Uterus (tissue), 4 donors: ENCODE measurements around the gene ZNF521. TPM values are rescaled to one million over a fixed set of nuclear protein-coding genes. Genes with fewer than 3 reads are reported as not detected.

Experiments used
- DNase-seq, 2 donors: peaks; one replicate each; pipeline ENCODE4 v3.0.0-alpha.2; 2019 to 2020
- H3K27ac ChIP-seq, 2 donors: fragments of 200-600 bp; sonication (generic); 1 replicate in 1 of 2; 2 replicates in 1 of 2; pipeline ENCODE4 v1.5.1; 2016 to 2018
- H3K27me3 ChIP-seq, 2 donors: fragments of 200-600 bp; sonication (generic); one replicate each; pipeline ENCODE4 v1.5.1; 2018 to 2019; ENCODE audit warnings: control low read depth in 1 of 2
- H3K36me3 ChIP-seq, 2 donors: fragments of 200-600 bp; sonication (generic); one replicate each; pipeline ENCODE4 v1.5.1; 2019; ENCODE audit warnings: control low read depth in 1 of 2
- H3K4me1 ChIP-seq, 2 donors: fragments of 200-600 bp; sonication (generic); one replicate each; pipeline ENCODE4 v1.5.1; 2018 to 2019; ENCODE audit warnings: control low read depth in 1 of 2
- H3K4me3 ChIP-seq, 2 donors: fragments of 200-600 bp; sonication (generic); 1 replicate in 1 of 2; 2 replicates in 1 of 2; pipeline ENCODE4 v1.5.1; 2018 to 2019; ENCODE audit warnings: mild to moderate bottlenecking in 1 of 2
- H3K9me3 ChIP-seq, 2 donors: fragments of 200-600 bp; sonication (generic); one replicate each; pipeline ENCODE4 v1.5.1; 2019; ENCODE audit warnings: control low read depth in 1 of 2
- POLR2A ChIP-seq, 2 donors: fragments of 450-650 bp; IDR thresholded peaks; one replicate each; pipeline ENCODE4 v1.6.1; 2016; ENCODE audit warnings: antibody characterized with exemption in 2 of 2, mild to moderate bottlenecking in 1 of 2, moderate library complexity in 1 of 2
- intact Hi-C: fragments of 100-400 bp; cut with DNase I; formaldehyde crosslinking; loops from one replicate; pipeline ENCODE4 v1.15.1; 2023; ENCODE audit warnings: low total_unique reads
- total RNA-seq, 4 donors: library from RNA; depleted of rRNA in 3 of 4; stranded (reverse); fragments of >200 nt in 3 of 4; gene quantifications; one replicate each; pipeline versions ENCODE4 v1.1.0 to v1.2.4, GENCODE V29; 2014 to 2023
- TF ChIP-seq, protein P1 (sequence below), 4 experiments: fragments of 200-600 bp in 2 of 4; fragments of 450-650 bp in 2 of 4; sonication (generic) in 2 of 4; IDR thresholded peaks; one replicate each; pipeline ENCODE4 v1.5.1; 2016 to 2019; ENCODE audit warnings: antibody characterized with exemption in 4 of 4, mild to moderate bottlenecking in 2 of 4, moderate library complexity in 1 of 4
- donor health status: DM: yes; HTN: yes; CAD: no.

ZNF521 gene
- total RNA-seq, 4 donors from 2014 or later = 47.4 to 116 (median 72.8) TPM

DNA sequence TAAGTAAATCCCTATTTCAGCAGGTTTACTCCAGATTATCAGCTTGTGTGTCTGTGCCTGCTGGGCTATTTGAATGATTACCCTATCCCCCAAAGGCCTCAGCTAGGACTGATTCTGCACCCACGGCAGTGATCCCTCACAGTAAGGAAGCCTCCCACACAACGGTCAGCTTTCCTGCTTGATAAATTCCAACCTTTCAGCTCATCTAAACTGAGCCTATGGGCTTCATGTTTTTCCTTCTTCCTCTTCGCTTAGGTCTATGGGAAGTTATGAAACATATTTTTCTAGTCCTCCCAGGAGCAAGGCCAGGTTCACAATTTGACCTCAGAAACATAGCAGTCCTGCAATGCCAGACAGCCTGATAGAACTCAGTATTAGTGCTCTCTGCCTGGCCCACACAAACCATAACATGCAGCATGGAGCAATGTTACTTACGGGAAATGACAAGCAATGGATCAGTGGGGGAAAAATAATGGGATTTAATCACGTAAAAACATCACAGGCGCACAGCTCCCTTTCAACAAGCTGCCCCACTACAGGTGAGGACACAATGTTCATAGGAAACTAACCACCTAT is 170.9 kb downstream of the ZNF521 start:
- Histone ChIP-seq H3K36me3 (no peaks in the 10 kb centered on the region), H3K4me1 (no peaks in the 10 kb centered on the region), H3K4me3 (no peak overlapping the region), H3K27ac (no peak overlapping the region), H3K9me3 (no peaks in the 10 kb centered on the region), H3K27me3 (no peaks in the 10 kb centered on the region)
- intact Hi-C loops = no loop called here
- TF ChIP-seq POLR2A (IDR thresholded peaks at IDR 0.05) = no peak
- TF ChIP-seq, protein P1, sequence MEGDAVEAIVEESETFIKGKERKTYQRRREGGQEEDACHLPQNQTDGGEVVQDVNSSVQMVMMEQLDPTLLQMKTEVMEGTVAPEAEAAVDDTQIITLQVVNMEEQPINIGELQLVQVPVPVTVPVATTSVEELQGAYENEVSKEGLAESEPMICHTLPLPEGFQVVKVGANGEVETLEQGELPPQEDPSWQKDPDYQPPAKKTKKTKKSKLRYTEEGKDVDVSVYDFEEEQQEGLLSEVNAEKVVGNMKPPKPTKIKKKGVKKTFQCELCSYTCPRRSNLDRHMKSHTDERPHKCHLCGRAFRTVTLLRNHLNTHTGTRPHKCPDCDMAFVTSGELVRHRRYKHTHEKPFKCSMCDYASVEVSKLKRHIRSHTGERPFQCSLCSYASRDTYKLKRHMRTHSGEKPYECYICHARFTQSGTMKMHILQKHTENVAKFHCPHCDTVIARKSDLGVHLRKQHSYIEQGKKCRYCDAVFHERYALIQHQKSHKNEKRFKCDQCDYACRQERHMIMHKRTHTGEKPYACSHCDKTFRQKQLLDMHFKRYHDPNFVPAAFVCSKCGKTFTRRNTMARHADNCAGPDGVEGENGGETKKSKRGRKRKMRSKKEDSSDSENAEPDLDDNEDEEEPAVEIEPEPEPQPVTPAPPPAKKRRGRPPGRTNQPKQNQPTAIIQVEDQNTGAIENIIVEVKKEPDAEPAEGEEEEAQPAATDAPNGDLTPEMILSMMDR (IDR thresholded peaks at IDR 0.05) = no peak
- DNase-seq = no peak

- Histone ChIP-seq H3K27me3 (no peaks in the 10 kb centered on the region), H3K4me1 (no peaks in the 10 kb centered on the region), H3K27ac (no peak overlapping the region), H3K4me3 (no peak overlapping the region), H3K36me3 (no peaks in the 10 kb centered on the region), H3K9me3 (no peaks in the 10 kb centered on the region)
- no peak for DNase-seq
- TF ChIP-seq, protein P1 (IDR thresholded peaks at IDR 0.05) = no peak
- no peak for TF ChIP-seq POLR2A (IDR thresholded peaks at IDR 0.05)
- intact Hi-C loops = no loop called here
These were observed 174.3 kb downstream of the ZNF521 start for GRCh38 chr18:25177631-25178030.

DNA sequence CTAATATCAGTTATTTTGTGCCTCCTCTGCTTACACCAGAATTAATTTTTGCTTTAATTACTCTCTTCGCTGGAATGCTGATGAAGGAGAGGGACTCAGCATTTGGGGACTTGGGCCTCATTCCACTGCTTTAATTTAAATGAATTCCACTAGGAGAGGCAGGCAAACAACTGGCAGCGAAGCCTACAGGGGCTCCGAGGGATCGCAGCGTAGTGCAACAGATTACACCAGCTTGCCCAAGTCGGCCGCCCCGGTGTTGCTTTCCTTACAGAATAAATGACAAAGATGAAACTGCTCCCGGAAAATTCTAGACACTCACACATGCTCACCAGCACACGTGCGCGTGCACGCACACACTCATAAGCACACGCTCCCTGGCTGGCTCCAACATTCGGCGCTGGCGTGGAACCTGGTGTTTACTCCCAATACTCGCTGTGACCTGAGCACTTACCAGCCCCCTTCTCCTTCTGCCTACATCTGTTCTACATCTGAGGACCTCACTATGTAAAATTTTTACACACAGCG is 175.4 kb downstream of the ZNF521 start:
- intact Hi-C loops = no loop called here
- Histone ChIP-seq H3K4me3 (no peak overlapping the region), H3K27me3 (no peaks in the 10 kb centered on the region), H3K36me3 (no peaks in the 10 kb centered on the region), H3K9me3 (no peaks in the 10 kb centered on the region), H3K27ac (no peak overlapping the region), H3K4me1 (no peaks in the 10 kb centered on the region)
- TF ChIP-seq, protein P1 (IDR thresholded peaks at IDR 0.05) = no peak
- TF ChIP-seq POLR2A (IDR thresholded peaks at IDR 0.05) = no peak
- no peak for DNase-seq

- intact Hi-C loops = no loop called here
- H3K27me3 ChIP-seq = no peaks in the 10 kb centered on the region
- no peak for TF ChIP-seq POLR2A (IDR thresholded peaks at IDR 0.05)
- TF ChIP-seq, protein P1 (IDR thresholded peaks at IDR 0.05) = no peak
- no peak overlapping the region for H3K4me3 ChIP-seq
- H3K27ac ChIP-seq = no peak overlapping the region
- H3K4me1 ChIP-seq = peaks cover 0 to 2% of the 10 kb centered on the region in 2 donors
- no peaks in the 10 kb centered on the region for H3K36me3 ChIP-seq
- DNase-seq = no peak
- no peaks in the 10 kb centered on the region for H3K9me3 ChIP-seq
These were observed 176.1 kb downstream of the ZNF521 start for GRCh38 chr18:25175558-25176517.

DNA sequence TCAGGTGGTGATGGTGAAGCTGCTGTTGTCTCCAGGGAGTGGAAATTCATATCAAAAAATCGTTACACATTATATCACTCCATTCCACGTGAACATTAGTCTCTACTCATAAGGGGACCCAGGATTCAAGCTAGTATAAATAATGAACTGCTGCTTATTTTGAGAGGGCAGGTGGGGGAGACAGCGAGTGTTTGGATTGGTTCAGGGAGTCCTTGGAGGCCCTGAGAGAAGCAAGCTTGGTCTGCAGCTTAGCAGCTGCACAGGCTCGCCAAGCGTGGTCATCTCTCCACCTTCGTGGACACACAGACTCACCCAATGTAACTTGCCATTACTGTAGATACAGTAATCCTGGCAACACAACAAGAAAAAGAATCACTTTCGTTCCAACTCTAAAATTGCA is 177.6 kb downstream of the ZNF521 start:
- TF ChIP-seq POLR2A (IDR thresholded peaks at IDR 0.05) = no peak
- TF ChIP-seq, protein P1 (IDR thresholded peaks at IDR 0.05) = no peak
- H3K36me3 ChIP-seq = no peaks in the 10 kb centered on the region
- intact Hi-C loops = no loop called here
- H3K27ac ChIP-seq = no peak overlapping the region
- no peak for DNase-seq
- no peaks in the 10 kb centered on the region for H3K9me3 ChIP-seq
- H3K4me3 ChIP-seq = no peak overlapping the region
- no peaks in the 10 kb centered on the region for H3K27me3 ChIP-seq
- peaks cover 0 to 2% of the 10 kb centered on the region in 2 donors for H3K4me1 ChIP-seq
